Cardiac septum (tissue), 1 donor: ENCODE measurements around the gene BBS9. TPM values are rescaled to one million over a fixed set of nuclear protein-coding genes. Genes with fewer than 3 reads are reported as not detected.

Experiments
- DNase-seq: peaks from one replicate; pipeline ENCODE4 v3.0.0-alpha.2; 2020; ENCODE audit warnings: low spot score
- intact Hi-C: fragments of 100-400 bp; cut with DNase I; formaldehyde crosslinking; loops from one replicate; pipeline ENCODE4 v1.14.0; 2022
- total RNA-seq: library from RNA; stranded (reverse); fragmentation: NEBNext Ultra II Directional; extraction: Animal tissue kit (Norgen Biotek cat#: 25700); gene quantifications from one replicate; pipeline ENCODE4 v1.2.1, GENCODE V29; 2021
- donor health status: DM: no; HTN: no; CAD: no.

Gene BBS9
- total RNA-seq, 1 donor from 2014 or later, result 8.7 TPM

- intact Hi-C loops, result no loop called here
- DNase-seq, result no peak
Observed at GRCh38 chr7:33111614-33112013, 17.8 kb upstream of the BBS9 start.

GRCh38 chr7:33114976-33115375 lies 14.4 kb upstream of the BBS9 start:
- DNase-seq, result no peak
- intact Hi-C loops, result no loop called here

DNA sequence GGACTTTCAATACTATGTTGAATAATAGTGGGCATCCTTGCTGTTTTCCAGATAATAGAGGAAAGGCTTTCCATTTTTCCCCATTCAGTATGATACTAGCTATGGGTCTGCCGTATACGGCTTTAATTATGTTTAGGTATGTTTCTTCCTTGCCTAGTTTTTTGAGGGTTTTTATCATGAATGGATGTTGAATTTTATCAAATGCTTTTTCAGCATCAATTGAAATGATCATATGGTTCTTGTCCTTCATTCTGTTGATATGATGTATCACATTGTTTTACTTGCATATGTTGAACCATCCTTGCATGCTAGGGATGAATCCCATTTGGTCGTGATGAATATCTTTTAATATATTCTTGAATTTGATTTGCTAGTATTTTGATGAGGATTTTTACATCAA lies 11.0 kb upstream of the BBS9 start:
- intact Hi-C loops, result no loop called here
- DNase-seq, result no peak

DNA sequence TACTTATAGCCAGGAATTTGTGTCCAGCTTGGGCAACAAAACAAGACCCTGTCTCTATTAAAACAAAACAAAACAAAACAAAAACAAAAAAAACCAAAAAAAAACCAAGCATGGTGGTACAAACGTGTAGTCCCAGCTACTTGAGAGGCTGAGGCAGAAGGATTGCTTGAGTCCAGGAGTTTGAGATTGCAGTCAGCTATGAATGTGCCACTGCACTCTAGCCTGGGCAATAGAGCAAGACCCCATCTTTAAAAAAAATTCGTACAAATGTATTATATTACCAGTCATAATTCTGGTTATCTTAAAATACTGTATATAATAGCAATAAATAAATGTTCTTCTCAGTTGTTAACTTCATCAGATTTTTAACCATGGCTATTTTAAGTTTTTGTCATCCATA lies 2.3 kb upstream of the BBS9 start:
- no peak for DNase-seq
- intact Hi-C loops, result no loop called here

DNA sequence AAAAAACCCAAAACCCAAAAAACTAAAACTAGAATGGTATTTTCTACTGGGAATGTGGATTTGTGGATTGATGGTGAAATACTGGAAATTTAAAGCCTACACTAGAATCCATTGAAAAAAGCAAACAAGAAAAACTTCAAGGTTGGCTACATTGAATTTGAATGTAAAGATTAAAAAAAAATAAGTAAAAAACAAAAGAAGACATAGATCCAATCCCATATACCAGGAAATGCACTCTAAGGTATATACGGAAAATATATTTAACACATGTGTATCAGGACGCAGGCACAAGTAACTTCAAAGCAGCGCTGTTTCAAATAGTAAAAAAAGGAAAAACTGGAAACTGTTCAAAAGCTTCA lies 754 bp upstream of the BBS9 start:
- intact Hi-C loops, result no loop called here
- DNase-seq, result no peak

DNA sequence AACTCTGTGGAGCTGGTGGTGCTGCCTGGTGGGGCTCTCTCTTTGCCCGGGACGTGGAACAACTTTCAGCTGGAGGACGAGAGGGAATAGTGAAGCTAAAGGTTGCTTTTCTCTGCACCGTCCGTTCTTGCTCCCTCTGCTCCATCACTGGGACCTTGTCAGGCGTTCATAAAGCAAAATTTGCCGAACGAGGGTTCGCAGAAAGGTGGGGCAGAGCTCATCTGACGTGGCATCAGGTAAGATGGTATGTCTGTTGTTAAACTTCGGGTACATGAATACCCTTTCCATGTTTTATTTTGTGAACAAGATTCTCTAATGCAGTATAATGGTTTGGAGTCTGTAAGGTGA lies 416 bp downstream of the BBS9 start:
- intact Hi-C loops, result no loop called here

GRCh38 chr7:33130184-33130583 lies 820 bp downstream of the BBS9 start:
- no peak for DNase-seq
- intact Hi-C loops, result no loop called here

More for the DNA sequence above, 416 bp downstream of the BBS9 start:
- no peak for DNase-seq

DNA sequence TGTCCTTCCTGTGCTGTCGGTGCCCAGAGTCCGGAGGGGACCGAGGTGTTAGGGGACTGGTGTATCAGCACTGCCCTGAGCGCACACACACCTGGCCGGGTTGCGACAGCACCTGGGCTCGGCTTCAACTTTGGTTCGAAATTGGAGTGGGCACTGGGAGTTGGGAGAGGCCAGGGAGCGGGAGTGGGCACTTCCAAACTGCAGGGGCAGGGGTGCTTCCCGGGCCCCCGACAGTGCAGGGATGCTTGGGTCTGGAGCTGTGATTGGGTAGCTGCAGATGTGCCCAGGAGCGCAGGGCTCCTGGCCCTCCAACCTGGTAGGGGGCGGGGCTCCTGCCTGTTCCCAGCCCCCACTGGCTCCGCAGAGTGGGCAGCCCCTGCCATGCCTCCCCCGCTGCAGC lies 7.7 kb downstream of the BBS9 start:
- DNase-seq, result no peak
- intact Hi-C loops, result no loop called here

DNA sequence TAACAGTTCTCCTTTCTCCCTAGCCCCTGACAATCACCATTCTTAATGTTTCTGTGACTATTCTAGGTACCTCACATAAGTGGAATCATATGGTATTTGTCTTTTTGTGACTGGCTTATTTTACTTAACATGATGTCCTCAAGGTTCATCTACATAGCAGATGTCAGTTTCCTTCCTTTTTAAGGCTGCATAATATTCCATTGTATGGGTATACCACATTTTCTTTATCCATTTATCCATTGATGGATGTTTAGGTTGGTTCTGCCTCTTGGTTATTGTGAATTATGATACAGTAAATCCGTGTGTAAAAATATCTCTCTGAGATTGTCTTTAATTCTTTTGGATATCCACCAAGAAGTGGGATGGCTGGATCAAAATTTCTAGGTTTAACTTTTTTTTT lies 13.2 kb downstream of the BBS9 start:
- no peak for DNase-seq
- intact Hi-C loops, result no loop called here

- no peak for DNase-seq
- intact Hi-C loops, result no loop called here
Observed at GRCh38 chr7:33143996-33144718, 14.8 kb downstream of the BBS9 start.

GRCh38 chr7:33145156-33145555 lies 15.8 kb downstream of the BBS9 start:
- DNase-seq, result no peak
- intact Hi-C loops, result no loop called here

DNA sequence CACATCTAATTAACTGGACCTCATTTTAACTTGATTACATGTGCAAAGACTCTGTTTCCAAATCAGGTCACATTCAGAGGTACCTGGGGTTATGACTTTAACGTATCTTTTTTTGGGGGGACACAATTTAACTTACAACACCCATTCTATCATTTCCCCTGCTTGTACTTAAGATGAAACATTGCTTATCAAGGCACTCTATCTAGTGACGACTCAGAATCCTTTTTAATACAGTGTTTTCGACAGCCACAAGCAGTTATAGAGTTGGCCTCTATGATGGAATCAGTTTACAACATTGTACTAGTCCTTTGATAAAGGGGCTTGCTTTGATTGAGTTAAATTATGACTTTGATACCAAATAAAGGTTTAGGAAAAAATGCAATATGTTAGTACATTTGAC lies 22.7 kb downstream of the BBS9 start:
- no peak for DNase-seq
- intact Hi-C loops, result no loop called here

GRCh38 chr7:33155811-33156210 lies 26.4 kb downstream of the BBS9 start:
- DNase-seq, result no peak
- intact Hi-C loops, result no loop called here

DNA sequence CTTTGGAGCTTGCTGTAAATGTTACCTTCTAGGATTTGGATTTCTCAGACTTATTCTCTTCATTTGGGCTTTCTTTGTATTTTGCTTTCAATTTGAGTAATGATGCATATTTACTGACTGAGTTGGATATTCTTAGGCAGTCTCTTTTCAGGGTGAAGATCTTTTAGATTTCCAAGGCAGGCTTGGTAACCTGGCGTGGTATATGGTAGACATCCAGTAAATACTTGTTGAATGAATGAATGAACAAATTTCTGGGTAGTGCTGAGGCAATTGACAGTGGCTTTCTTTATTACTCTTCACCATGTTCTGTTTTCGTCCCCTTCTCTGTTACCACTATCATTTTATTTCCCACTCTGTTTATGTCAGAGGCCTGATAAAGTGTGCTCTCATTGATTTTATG lies 27.1 kb downstream of the BBS9 start:
- intact Hi-C loops, result no loop called here
- DNase-seq, result no peak

DNA sequence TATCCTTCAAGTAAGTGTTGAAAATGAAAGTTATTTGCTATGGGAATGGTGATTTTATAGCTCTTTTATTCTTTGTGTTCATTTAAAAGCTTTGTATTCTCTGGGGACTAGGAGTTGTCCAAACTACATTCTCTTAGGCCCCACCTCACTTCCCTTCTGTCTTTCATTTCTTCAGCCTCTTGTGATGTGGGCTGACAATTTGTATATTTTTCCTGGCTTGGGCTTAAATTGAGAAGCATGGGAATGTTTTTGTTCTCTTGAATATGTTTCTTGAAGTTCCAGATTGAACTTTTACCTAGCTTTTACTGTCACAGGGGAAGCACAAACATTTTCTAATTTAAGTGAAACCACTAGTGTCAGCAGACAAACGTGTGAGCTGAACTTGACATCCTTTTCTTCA lies 27.9 kb downstream of the BBS9 start:
- intact Hi-C loops, result no loop called here
- no peak for DNase-seq

- intact Hi-C loops, result no loop called here
- DNase-seq, result no peak
Observed at GRCh38 chr7:33157781-33158180, 28.4 kb downstream of the BBS9 start.

GRCh38 chr7:33177876-33178275 lies 48.5 kb downstream of the BBS9 start:
- DNase-seq, result no peak
- intact Hi-C loops, result no loop called here

GRCh38 chr7:33179519-33179918 lies 50.2 kb downstream of the BBS9 start:
- no peak for DNase-seq
- intact Hi-C loops, result no loop called here

GRCh38 chr7:33183504-33183903 lies 54.1 kb downstream of the BBS9 start:
- intact Hi-C loops, result no loop called here
- no peak for DNase-seq

- DNase-seq, result no peak
- intact Hi-C loops, result no loop called here
Observed at GRCh38 chr7:33184828-33185227, 55.5 kb downstream of the BBS9 start.

DNA sequence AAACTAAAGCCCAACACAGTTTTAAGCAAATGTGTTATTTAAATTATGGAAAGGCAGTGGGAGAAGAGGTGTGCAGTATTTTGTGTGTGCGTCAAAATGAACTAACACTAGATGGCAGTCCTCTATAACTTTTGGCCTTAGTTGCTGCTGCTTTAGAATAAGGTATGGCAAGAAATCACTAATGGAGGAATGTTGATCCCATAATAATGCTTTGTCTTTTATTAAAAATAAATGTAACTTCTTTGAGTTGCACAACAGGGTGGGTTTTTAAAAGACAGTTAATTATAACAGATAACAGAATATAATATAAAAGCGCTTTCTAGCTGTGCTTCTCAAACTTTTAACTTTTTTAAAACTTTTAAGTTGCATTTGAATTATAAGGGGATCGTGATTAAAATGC lies 56.4 kb downstream of the BBS9 start:
- no peak for DNase-seq
- intact Hi-C loops, result no loop called here

DNA sequence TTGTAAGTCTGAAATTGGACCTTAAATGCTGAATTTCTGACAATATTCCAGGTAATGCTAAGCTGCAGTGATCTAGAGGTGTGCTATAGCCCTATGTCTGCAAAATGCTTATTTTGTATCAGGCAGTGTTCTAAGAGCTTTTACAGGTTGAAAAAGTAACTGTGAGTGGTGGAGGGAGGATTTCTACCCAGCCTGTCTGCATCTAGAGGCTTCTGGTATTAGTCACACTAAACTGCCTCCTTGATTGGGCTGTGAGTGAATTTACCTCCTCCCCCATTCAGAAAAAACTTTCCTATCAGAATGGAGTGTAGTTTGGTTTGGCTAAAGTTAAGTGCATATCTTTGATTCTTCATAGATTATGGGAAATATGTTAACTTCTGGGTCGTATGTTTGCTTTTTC lies 56.8 kb downstream of the BBS9 start:
- intact Hi-C loops, result no loop called here
- no peak for DNase-seq
